LHCN-M2 (cell line): ENCODE results near the gene KRTAP3-2. TPM values are rescaled to one million over a fixed set of nuclear protein-coding genes. Genes with fewer than 3 reads are reported as not detected.

Source experiments
- DNase-seq: peaks from one replicate; pipeline ENCODE4 v3.0.0-alpha.2; 2012; ENCODE audit warnings: low read depth
- total RNA-seq: library from RNA; depleted of rRNA; stranded (reverse); fragments of >200 nt; gene quantifications from 2 replicates; pipeline ENCODE4 v1.2.3, GENCODE V29; 2014; rRNA removed

Gene KRTAP3-2
- total RNA-seq, 1 experiment from 2014 or later = not detected

GRCh38 chr17:40963838-40964237, 35.9 kb downstream of the KRTAP3-2 start:
- no peak for DNase-seq

GRCh38 chr17:40962059-40962561, 37.6 kb downstream of the KRTAP3-2 start:
- no peak for DNase-seq

- no peak for DNase-seq
Measured at GRCh38 chr17:40961591-40961990, 38.1 kb downstream of the KRTAP3-2 start.

GRCh38 chr17:40960144-40960543, 39.6 kb downstream of the KRTAP3-2 start:
- DNase-seq = no peak

- DNase-seq = no peak
Measured at GRCh38 chr17:40958086-40958953, 41.4 kb downstream of the KRTAP3-2 start.

- DNase-seq = peak; percentile 85
Measured at GRCh38 chr17:40956401-40957254, 43.1 kb downstream of the KRTAP3-2 start.

- peak; percentile 61 for DNase-seq
Measured at GRCh38 chr17:40953881-40954280, 45.8 kb downstream of the KRTAP3-2 start.

GRCh38 chr17:40952661-40953060, 47.0 kb downstream of the KRTAP3-2 start:
- peak; percentile 32 for DNase-seq

GRCh38 chr17:40952154-40952553, 47.6 kb downstream of the KRTAP3-2 start:
- no peak for DNase-seq

GRCh38 chr17:40951011-40951622, 48.6 kb downstream of the KRTAP3-2 start:
- DNase-seq = no peak

- no peak for DNase-seq
Measured at GRCh38 chr17:40950176-40950575, 49.5 kb downstream of the KRTAP3-2 start.

GRCh38 chr17:40949418-40949817, 50.3 kb downstream of the KRTAP3-2 start:
- DNase-seq = no peak

Other genes starting within 250 kb of the KRTAP3-2 start
- gene KRT25, start 244.6 kb downstream of the KRTAP3-2 start, total RNA-seq = not detected in 2 replicates
- gene KRT26, start 227.7 kb downstream of the KRTAP3-2 start, total RNA-seq = not detected in 2 replicates
- not detected in 2 replicates for gene KRT27, start 217.4 kb downstream of the KRTAP3-2 start, total RNA-seq
- not detected in 2 replicates for gene KRT28, start 199.9 kb downstream of the KRTAP3-2 start, total RNA-seq
- 20.1 and 33.0 TPM in 2 replicates for gene KRT10, start 177.3 kb downstream of the KRTAP3-2 start, total RNA-seq
- not detected in 2 replicates for gene KRT12, start 132.7 kb downstream of the KRTAP3-2 start, total RNA-seq
- not detected in 2 replicates for gene KRT20, start 114.7 kb downstream of the KRTAP3-2 start, total RNA-seq
- gene KRT23, start 62.3 kb downstream of the KRTAP3-2 start, total RNA-seq = not detected in 2 replicates
- not detected in 2 replicates for gene KRT39, start 33.0 kb downstream of the KRTAP3-2 start, total RNA-seq
- gene KRT40, start 15.6 kb downstream of the KRTAP3-2 start, total RNA-seq = not detected in 2 replicates
- gene KRTAP3-3, start 5.7 kb downstream of the KRTAP3-2 start, total RNA-seq = not detected in 2 replicates
- gene KRTAP3-1, start 9.2 kb upstream of the KRTAP3-2 start, total RNA-seq = not detected in 2 replicates
- gene KRTAP1-5, start 27.3 kb upstream of the KRTAP3-2 start, total RNA-seq = 2.8 and 6.0 TPM in 2 replicates
- gene KRTAP1-4, start 30.3 kb upstream of the KRTAP3-2 start, total RNA-seq = not detected in 2 replicates
- not detected in 2 replicates for gene KRTAP1-3, start 35.0 kb upstream of the KRTAP3-2 start, total RNA-seq
- not detected in 2 replicates for gene KRTAP1-1, start 41.5 kb upstream of the KRTAP3-2 start, total RNA-seq
- not detected in 2 replicates for gene KRTAP2-1, start 47.4 kb upstream of the KRTAP3-2 start, total RNA-seq
- gene KRTAP2-2, start 55.3 kb upstream of the KRTAP3-2 start, total RNA-seq = not detected in 2 replicates
- gene KRTAP2-3, start 60.2 kb upstream of the KRTAP3-2 start, total RNA-seq = 0.80 and 3.4 TPM in 2 replicates
- not detected in 2 replicates for gene KRTAP2-4, start 66.0 kb upstream of the KRTAP3-2 start, total RNA-seq
- gene KRTAP4-7, start 84.2 kb upstream of the KRTAP3-2 start, total RNA-seq = not detected in 2 replicates
- gene KRTAP4-8, start 98.2 kb upstream of the KRTAP3-2 start, total RNA-seq = not detected in 2 replicates
- not detected in 2 replicates for gene KRTAP4-16, start 102.3 kb upstream of the KRTAP3-2 start, total RNA-seq
- not detected in 2 replicates for gene KRTAP4-9, start 105.5 kb upstream of the KRTAP3-2 start, total RNA-seq
- not detected in 2 replicates for gene KRTAP4-11, start 118.5 kb upstream of the KRTAP3-2 start, total RNA-seq
- gene KRTAP4-12, start 124.3 kb upstream of the KRTAP3-2 start, total RNA-seq = not detected in 2 replicates
- gene KRTAP4-6, start 140.6 kb upstream of the KRTAP3-2 start, total RNA-seq = not detected in 2 replicates
- gene KRTAP4-5, start 149.9 kb upstream of the KRTAP3-2 start, total RNA-seq = not detected in 2 replicates
- not detected in 2 replicates for gene KRTAP4-4, start 160.8 kb upstream of the KRTAP3-2 start, total RNA-seq
- not detected in 2 replicates for gene KRTAP4-3, start 168.3 kb upstream of the KRTAP3-2 start, total RNA-seq
- not detected in 2 replicates for gene KRTAP4-2, start 178.3 kb upstream of the KRTAP3-2 start, total RNA-seq
- not detected in 2 replicates for gene KRTAP4-1, start 185.0 kb upstream of the KRTAP3-2 start, total RNA-seq
- not detected in 2 replicates for gene KRTAP9-1, start 190.0 kb upstream of the KRTAP3-2 start, total RNA-seq
- gene KRTAP9-2, start 226.7 kb upstream of the KRTAP3-2 start, total RNA-seq = not detected in 2 replicates
- gene KRTAP9-3, start 232.5 kb upstream of the KRTAP3-2 start, total RNA-seq = not detected in 2 replicates
- not detected in 2 replicates for gene KRTAP9-8, start 238.1 kb upstream of the KRTAP3-2 start, total RNA-seq
- gene KRTAP9-4, start 249.8 kb upstream of the KRTAP3-2 start, total RNA-seq = not detected in 2 replicates